ENCODE results near the gene PRMT1. TPM values are rescaled to one million over a fixed set of nuclear protein-coding genes. Genes with fewer than 3 reads are reported as not detected.

PRMT1 gene
- total and polyA plus RNA-seq, 2 donors (not counting 1 experiment from before 2014, with no cell fraction given), result 175 to 310 TPM

- POLR2A ChIA-PET, result interaction anchor here (1.1 to 2.6 kb wide), 3 partner anchors 15 to 76 kb away, joined by 3 to 12 read pairs (median 8); partner anchors contain the start of genes PRR12 and RRAS
- TF ChIP-seq CTCF (IDR thresholded peaks at IDR 0.05) (no peak), EZH2 (IDR thresholded peaks at IDR 0.05; ENCODE audit: borderline replicate concordance, insufficient read depth, low read depth, low read length, poor library complexity, severe bottlenecking) (no peak)
- CTCF ChIA-PET, result interaction anchor here (0.7 to 1.2 kb wide), 6 partner anchors 9 to 120 kb away, joined by 3 to 5 read pairs (median 3); partner anchors contain the start of genes PRMT1 and RRAS
- peak overlapping the region; percentile 98 for H3K4me2 ChIP-seq (replicated peaks; ENCODE audit: low read depth, low read length, poor library complexity, severe bottlenecking)
- peaks cover 41% of the 10 kb centered on the region for H3K79me2 ChIP-seq (ENCODE audit: control insufficient read depth, insufficient read depth, low read length)
- peaks cover 16 to 30% of the 10 kb centered on the region in 2 donors for H3K4me1 ChIP-seq (ENCODE audit: control insufficient read depth in 2 of 2, insufficient read depth in 2 of 2, low read length in 2 of 2)
- H3K36me3 ChIP-seq (replicated peaks in 1 of 2; ENCODE audit: control extremely low read depth in 1 of 2, control insufficient read depth in 1 of 2, extremely low read depth in 1 of 2, insufficient read depth in 2 of 2, low read length in 1 of 2), result peaks cover 3 to 19% of the 10 kb centered on the region in 2 experiments
- Mint-ChIP-seq H3K27ac (peak overlapping the region; percentile 94), H3K27me3 (no peaks in the 10 kb centered on the region), H3K9me3 (ENCODE audit: insufficient read depth) (no peaks in the 10 kb centered on the region), H3K4me1 (peaks cover 37% of the 10 kb centered on the region), H3K4me3 (peak overlapping the region; percentile 95)
- H3K9ac ChIP-seq (ENCODE audit: low read length), result peak overlapping the region; percentile 88
- 0% methylated on average over 9 of the region's 9 CpGs for WGBS (ENCODE audit: insufficient coverage)
- peak overlapping the region; percentile 95 for H2AFZ ChIP-seq (ENCODE audit: insufficient read depth, low read depth, low read length, poor library complexity, severe bottlenecking)
- H3K27ac ChIP-seq (ENCODE audit: low read length in 2 of 2), result peak overlapping the region; percentile 62 to 73
- H4K20me1 ChIP-seq (ENCODE audit: control insufficient read depth, insufficient read depth, low read length, poor library complexity, severe bottlenecking), result peaks cover 39% of the 10 kb centered on the region
- DNase-seq (no peak), ATAC-seq (ENCODE audit: low read depth) (no peak)
- H3K4me3 ChIP-seq (ENCODE audit: control extremely low read depth in 1 of 5, extremely low read depth in 1 of 5, insufficient read depth in 1 of 5, low read depth in 2 of 5, low read length in 4 of 5), result peak overlapping the region; percentile 71 to 99 (median 78)
- intact Hi-C loops (cut with micrococcal nuclease), result no loop called here
- H3K9me3 ChIP-seq (ENCODE audit: control extremely low read depth in 1 of 3, control insufficient read depth in 2 of 3, insufficient read depth in 1 of 3, low read length in 2 of 3), result no peaks in the 10 kb centered on the region
- no peaks in the 10 kb centered on the region for H3K27me3 ChIP-seq (replicated peaks in 1 of 4; ENCODE audit: control extremely low read depth in 1 of 4, control insufficient read depth in 3 of 4, insufficient read depth in 4 of 4, low read length in 3 of 4)
These were observed 11.0 kb upstream of the PRMT1 start for GRCh38 chr19:49666120-49666444.

- DNase-seq, result no peak
- no peaks in the 10 kb centered on the region for H3K9me3 Mint-ChIP-seq (ENCODE audit: insufficient read depth)
- no peak overlapping the region for H3K4me2 ChIP-seq (replicated peaks; ENCODE audit: low read depth, low read length, poor library complexity, severe bottlenecking)
- ChIA-PET POLR2A (no interaction called here), CTCF (interaction anchor here (0.6 to 2.1 kb wide), 3 partner anchors 9 to 13 kb away, joined by 3 to 6 read pairs (median 3); no protein-coding TSS in a partner anchor)
- peak overlapping the region; percentile 50 for H3K27ac Mint-ChIP-seq
- no peak for ATAC-seq (ENCODE audit: low read depth)
- H3K27ac ChIP-seq (ENCODE audit: low read length in 2 of 2), result no peak overlapping the region
- H3K4me1 ChIP-seq (ENCODE audit: control insufficient read depth in 2 of 2, insufficient read depth in 2 of 2, low read length in 2 of 2), result peaks cover 22 to 39% of the 10 kb centered on the region in 2 donors
- no peaks in the 10 kb centered on the region for H3K27me3 Mint-ChIP-seq
- peaks cover 25% of the 10 kb centered on the region for H4K20me1 ChIP-seq (ENCODE audit: control insufficient read depth, insufficient read depth, low read length, poor library complexity, severe bottlenecking)
- intact Hi-C loops (cut with micrococcal nuclease), result no loop called here
- no peaks in the 10 kb centered on the region for H3K27me3 ChIP-seq (replicated peaks in 1 of 4; ENCODE audit: control extremely low read depth in 1 of 4, control insufficient read depth in 3 of 4, insufficient read depth in 4 of 4, low read length in 3 of 4)
- H3K9ac ChIP-seq (ENCODE audit: low read length), result no peak overlapping the region
- TF ChIP-seq CTCF (IDR thresholded peaks at IDR 0.05) (no peak), EZH2 (IDR thresholded peaks at IDR 0.05; ENCODE audit: borderline replicate concordance, insufficient read depth, low read depth, low read length, poor library complexity, severe bottlenecking) (no peak)
- H3K4me1 Mint-ChIP-seq, result peaks cover 45% of the 10 kb centered on the region
- H3K4me3 ChIP-seq (ENCODE audit: control extremely low read depth in 1 of 5, extremely low read depth in 1 of 5, insufficient read depth in 1 of 5, low read depth in 2 of 5, low read length in 4 of 5), result no peak overlapping the region
- WGBS (ENCODE audit: insufficient coverage), result 100% methylated on average over 1 of the region's 2 CpGs
- H3K36me3 ChIP-seq (replicated peaks in 1 of 2; ENCODE audit: control extremely low read depth in 1 of 2, control insufficient read depth in 1 of 2, extremely low read depth in 1 of 2, insufficient read depth in 2 of 2, low read length in 1 of 2), result peaks cover 3 to 6% of the 10 kb centered on the region in 2 experiments
- peak overlapping the region; percentile 95 for H3K4me3 Mint-ChIP-seq
- H3K9me3 ChIP-seq (ENCODE audit: control extremely low read depth in 1 of 3, control insufficient read depth in 2 of 3, insufficient read depth in 1 of 3, low read length in 2 of 3), result no peaks in the 10 kb centered on the region
- H2AFZ ChIP-seq (ENCODE audit: insufficient read depth, low read depth, low read length, poor library complexity, severe bottlenecking), result no peak overlapping the region
- H3K79me2 ChIP-seq (ENCODE audit: control insufficient read depth, insufficient read depth, low read length), result peaks cover 29% of the 10 kb centered on the region
These were observed 9.6 kb upstream of the PRMT1 start for GRCh38 chr19:49667473-49667872.

Data from B cell (primary cell).